Liver (tissue), 3 donors: ENCODE data around the gene CTDSP2.

ENCODE experiments used
- CTCF ChIP-seq: fragments of 150-350 bp; IDR thresholded peaks from 2 replicates; pipeline ENCODE4 v1.5.1; 2017; ENCODE audit warnings: improper control_type of control experiment, low read depth, low read length; ENCODE audit not compliant: missing input control
- EGR1 ChIP-seq, 2 donors: IDR thresholded peaks; 2 replicates each; pipeline ENCODE4 v1.6.1; 2016 to 2018; ENCODE audit warnings: antibody characterized with exemption in 2 of 2, low read depth in 2 of 2
- FOXA1 ChIP-seq: IDR thresholded peaks from 2 replicates; pipeline ENCODE4 v1.6.1; 2016; ENCODE audit warnings: antibody characterized with exemption
- GABPA ChIP-seq, 2 donors: IDR thresholded peaks in 1 of 2; conservative IDR thresholded peaks in 1 of 2; 2 replicates each; pipeline ENCODE4 v1.6.1; 2016; ENCODE audit warnings: antibody characterized with exemption in 2 of 2, mild to moderate bottlenecking in 1 of 2, moderate library complexity in 1 of 2
- HNF4G ChIP-seq: IDR thresholded peaks from 2 replicates; pipeline ENCODE4 v1.6.1; 2016; ENCODE audit warnings: antibody characterized with exemption
- JUND ChIP-seq, 2 donors: IDR thresholded peaks; 2 replicates each; pipeline ENCODE4 v1.6.1; 2016; ENCODE audit warnings: antibody characterized with exemption in 2 of 2
- MAX ChIP-seq: IDR thresholded peaks from 2 replicates; pipeline ENCODE4 v1.6.1; 2016; ENCODE audit warnings: antibody characterized with exemption
- REST ChIP-seq: IDR thresholded peaks from 2 replicates; pipeline ENCODE4 v1.6.1; 2016; ENCODE audit warnings: antibody characterized with exemption, mild to moderate bottlenecking
- RXRA ChIP-seq, 2 donors: IDR thresholded peaks; 2 replicates each; pipeline ENCODE4 v1.6.1; 2017 to 2018; ENCODE audit warnings: antibody characterized with exemption in 2 of 2, mild to moderate bottlenecking in 1 of 2
- SP1 ChIP-seq: IDR thresholded peaks from 2 replicates; pipeline ENCODE4 v1.6.1; 2018; ENCODE audit warnings: antibody characterized with exemption, mild to moderate bottlenecking
- TAF1 ChIP-seq: conservative IDR thresholded peaks from 2 replicates; pipeline ENCODE4 v1.6.1; 2016; ENCODE audit warnings: antibody characterized with exemption, mild to moderate bottlenecking
- donor health status: healthy.
- donor health status: healthy.

- TF ChIP-seq CTCF (no peak), GABPA (IDR thresholded peaks at IDR 0.05 in 1 of 2, conservative IDR thresholded peaks at IDR 0.05 in 1 of 2) (no peak), FOXA1 (no peak), JUND (IDR thresholded peaks at IDR 0.05) (no peak), RXRA (IDR thresholded peaks at IDR 0.05) (no peak), REST (no peak), SP1 (no peak), TAF1 (no peak), MAX (no peak), EGR1 (IDR thresholded peaks at IDR 0.05; ENCODE audit: low read depth in 2 of 2) (no peak), HNF4G (no peak)
Measured at GRCh38 chr12:57795354-57795753, 51.2 kb downstream of the CTDSP2 start.
